ENCODE data around the gene OR1S1. TPM values are rescaled to one million over a fixed set of nuclear protein-coding genes. Genes with fewer than 3 reads are reported as not detected.

Gene OR1S1
- total RNA-seq, 1 experiment from 2014 or later = not detected

DNA sequence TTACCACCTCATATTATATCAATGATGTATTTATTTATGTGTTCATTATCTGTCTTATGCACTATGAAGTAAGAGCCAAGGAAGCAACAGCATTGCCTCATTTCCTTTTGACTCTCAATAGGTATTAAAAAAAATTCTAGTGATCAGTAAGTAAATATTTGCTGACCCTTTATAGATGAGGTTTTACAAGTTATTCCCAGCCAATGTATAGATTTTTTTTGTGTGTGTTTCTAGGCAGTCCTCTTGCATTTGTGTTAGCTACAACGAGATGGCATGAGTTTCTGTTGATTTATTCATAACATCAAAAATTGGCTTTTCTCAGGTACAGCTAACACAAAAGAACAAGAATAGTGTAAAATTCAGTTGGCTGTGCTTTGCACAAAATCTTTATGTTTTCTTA is 13.2 kb upstream of the OR1S1 start (continued):
- TF ChIP-seq ZNF532 (CRISPR knock-in tag; IDR thresholded peaks at IDR 0.05; ENCODE audit: borderline replicate concordance) = no peak
- TF ChIP-seq NFYB (CRISPR knock-in tag; conservative IDR thresholded peaks at IDR 0.05; ENCODE audit: low read depth) = no peak
- no peak for TF ChIP-seq FOXK1 (CRISPR knock-in tag; IDR thresholded peaks at IDR 0.05)
- TF ChIP-seq ZNF671 (CRISPR knock-in tag; IDR thresholded peaks at IDR 0.05) = no peak
- TF ChIP-seq KAT7 (CRISPR knock-in tag; IDR thresholded peaks at IDR 0.05; ENCODE audit: borderline replicate concordance) = no peak
- no peak for TF ChIP-seq FOXJ3 (CRISPR knock-in tag; IDR thresholded peaks at IDR 0.05; ENCODE audit: borderline replicate concordance)
- TF ChIP-seq SOX15 (CRISPR knock-in tag; IDR thresholded peaks at IDR 0.05) = no peak
- no peak for TF ChIP-seq MYBL2 (CRISPR knock-in tag; IDR thresholded peaks at IDR 0.05)

DNA sequence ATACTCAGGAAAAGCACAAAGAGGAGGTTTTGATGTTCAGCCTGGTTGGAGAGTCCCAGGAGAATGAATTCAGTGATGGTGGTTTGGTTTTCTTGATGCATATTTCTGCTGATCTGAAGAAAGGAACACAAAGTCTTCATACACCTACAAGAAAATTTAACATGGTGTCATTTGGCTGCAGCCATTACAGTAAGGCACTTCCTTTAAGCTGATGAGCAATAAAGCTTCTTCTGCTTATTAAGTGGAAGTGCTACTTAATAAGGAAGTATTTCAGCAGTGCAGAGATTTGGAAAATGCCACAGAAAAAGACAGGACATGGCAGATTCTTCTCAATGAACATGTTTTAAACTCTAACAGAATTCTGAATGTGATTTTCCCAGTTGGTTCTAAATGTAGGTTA is 8.5 kb upstream of the OR1S1 start, which contains the start of gene OR1S2:
Gene OR1S2, minus strand, starts transcription at position 101 of the 400 bp plus-strand sequence. Its CDS starts 0 bp downstream, at position 101.
- H3K27me3 Mint-ChIP-seq (ENCODE audit: low read depth) = no peaks in the 10 kb centered on the region; the same call in none of the 2 replicates
- H3K9me3 Mint-ChIP-seq = peaks cover 22% of the 10 kb centered on the region
- no peaks in the 10 kb centered on the region for H3K4me1 Mint-ChIP-seq
- no peak for DNase-seq (ENCODE audit: low spot score)
- TF ChIP-seq GABPB1 (CRISPR knock-in tag; IDR thresholded peaks at IDR 0.05) = no peak
- TF ChIP-seq CTCF (IDR thresholded peaks at IDR 0.05) = no peak
- no peak for TF ChIP-seq NFE2L1 (CRISPR knock-in tag; IDR thresholded peaks at IDR 0.05)
- TF ChIP-seq ATF2 (CRISPR knock-in tag; IDR thresholded peaks at IDR 0.05; ENCODE audit: borderline replicate concordance, low read depth) = no peak
- no peak for TF ChIP-seq TP53 (CRISPR knock-in tag; IDR thresholded peaks at IDR 0.05)
- no peak for TF ChIP-seq SOX15 (CRISPR knock-in tag; IDR thresholded peaks at IDR 0.05)
- TF ChIP-seq EMX1 (CRISPR knock-in tag; IDR thresholded peaks at IDR 0.05) = no peak
- no peak for TF ChIP-seq CBFB (CRISPR knock-in tag; IDR thresholded peaks at IDR 0.05; ENCODE audit: low read depth)
- no peak for TF ChIP-seq ZNF219 (CRISPR knock-in tag; IDR thresholded peaks at IDR 0.05; ENCODE audit: borderline replicate concordance)
- no peak for TF ChIP-seq ETV6 (CRISPR knock-in tag; IDR thresholded peaks at IDR 0.05)
- TF ChIP-seq MAX (CRISPR knock-in tag; IDR thresholded peaks at IDR 0.05) = no peak
- TF ChIP-seq, protein P1, sequence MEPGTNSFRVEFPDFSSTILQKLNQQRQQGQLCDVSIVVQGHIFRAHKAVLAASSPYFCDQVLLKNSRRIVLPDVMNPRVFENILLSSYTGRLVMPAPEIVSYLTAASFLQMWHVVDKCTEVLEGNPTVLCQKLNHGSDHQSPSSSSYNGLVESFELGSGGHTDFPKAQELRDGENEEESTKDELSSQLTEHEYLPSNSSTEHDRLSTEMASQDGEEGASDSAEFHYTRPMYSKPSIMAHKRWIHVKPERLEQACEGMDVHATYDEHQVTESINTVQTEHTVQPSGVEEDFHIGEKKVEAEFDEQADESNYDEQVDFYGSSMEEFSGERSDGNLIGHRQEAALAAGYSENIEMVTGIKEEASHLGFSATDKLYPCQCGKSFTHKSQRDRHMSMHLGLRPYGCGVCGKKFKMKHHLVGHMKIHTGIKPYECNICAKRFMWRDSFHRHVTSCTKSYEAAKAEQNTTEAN (CRISPR knock-in tag; IDR thresholded peaks at IDR 0.05) = no peak
- TF ChIP-seq, protein P2, sequence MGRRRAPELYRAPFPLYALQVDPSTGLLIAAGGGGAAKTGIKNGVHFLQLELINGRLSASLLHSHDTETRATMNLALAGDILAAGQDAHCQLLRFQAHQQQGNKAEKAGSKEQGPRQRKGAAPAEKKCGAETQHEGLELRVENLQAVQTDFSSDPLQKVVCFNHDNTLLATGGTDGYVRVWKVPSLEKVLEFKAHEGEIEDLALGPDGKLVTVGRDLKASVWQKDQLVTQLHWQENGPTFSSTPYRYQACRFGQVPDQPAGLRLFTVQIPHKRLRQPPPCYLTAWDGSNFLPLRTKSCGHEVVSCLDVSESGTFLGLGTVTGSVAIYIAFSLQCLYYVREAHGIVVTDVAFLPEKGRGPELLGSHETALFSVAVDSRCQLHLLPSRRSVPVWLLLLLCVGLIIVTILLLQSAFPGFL (CRISPR knock-in tag; IDR thresholded peaks at IDR 0.05; ENCODE audit: borderline replicate concordance) = no peak
- no peak for TF ChIP-seq RORB (CRISPR knock-in tag; IDR thresholded peaks at IDR 0.05)
- no peak for TF ChIP-seq ZNF263 (CRISPR knock-in tag; IDR thresholded peaks at IDR 0.05; ENCODE audit: low read depth)
- H3K36me3 Mint-ChIP-seq = no peaks in the 10 kb centered on the region
- H3K4me3 Mint-ChIP-seq = no peak within 1 kb of the TSS
- POLR2A ChIA-PET = no interaction called here
- no peak for ATAC-seq
- no peak within 1 kb of the TSS for H3K27ac Mint-ChIP-seq
- CTCF ChIA-PET = no interaction called here

All from WTC11 (cell line).